ENCODE measurements around the gene LRP4. TPM values are rescaled to one million over a fixed set of nuclear protein-coding genes. Genes with fewer than 3 reads are reported as not detected.

LRP4 gene
- total and polyA plus RNA-seq, 10 donors: 0.88 to 30.7 (median 19.9) TPM

DNA sequence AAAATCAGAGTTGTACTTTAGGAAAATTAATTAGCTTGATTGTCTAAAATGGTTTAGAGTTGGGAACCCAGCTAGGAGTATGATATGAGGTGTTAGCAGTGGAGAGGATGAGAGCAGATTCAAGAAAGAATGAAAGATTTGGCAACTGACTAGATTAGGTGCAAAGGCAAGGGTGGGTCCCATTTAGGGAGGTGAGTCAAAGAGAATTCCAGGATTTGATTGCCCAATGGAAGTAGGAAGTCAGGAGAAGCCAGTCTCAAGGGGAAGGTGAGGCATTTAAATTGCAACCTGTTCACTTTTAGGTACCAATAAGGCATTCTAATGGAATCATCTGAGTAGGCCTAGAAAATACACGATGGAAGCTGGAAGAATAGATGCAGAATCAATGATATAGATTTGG is 68.7 kb downstream of the LRP4 start:
- Histone ChIP-seq H3K4me1 (peaks cover 8 to 20% (median 14%) of the 10 kb centered on the region in 6 donors), H3K36me3 (no peaks in the 10 kb centered on the region), H3K9me3 (no peaks in the 10 kb centered on the region), H3K27me3 (replicated peaks in 1 of 7) (no peaks in the 10 kb centered on the region), H3K4me3 (no peak overlapping the region), H3K27ac (no peak overlapping the region)
- DNase-seq: no peak
- TF ChIP-seq POLR2AphosphoS5 (IDR thresholded peaks at IDR 0.05) (no peak), POLR2A (IDR thresholded peaks at IDR 0.05) (no peak)
- TF ChIP-seq, protein P1, sequence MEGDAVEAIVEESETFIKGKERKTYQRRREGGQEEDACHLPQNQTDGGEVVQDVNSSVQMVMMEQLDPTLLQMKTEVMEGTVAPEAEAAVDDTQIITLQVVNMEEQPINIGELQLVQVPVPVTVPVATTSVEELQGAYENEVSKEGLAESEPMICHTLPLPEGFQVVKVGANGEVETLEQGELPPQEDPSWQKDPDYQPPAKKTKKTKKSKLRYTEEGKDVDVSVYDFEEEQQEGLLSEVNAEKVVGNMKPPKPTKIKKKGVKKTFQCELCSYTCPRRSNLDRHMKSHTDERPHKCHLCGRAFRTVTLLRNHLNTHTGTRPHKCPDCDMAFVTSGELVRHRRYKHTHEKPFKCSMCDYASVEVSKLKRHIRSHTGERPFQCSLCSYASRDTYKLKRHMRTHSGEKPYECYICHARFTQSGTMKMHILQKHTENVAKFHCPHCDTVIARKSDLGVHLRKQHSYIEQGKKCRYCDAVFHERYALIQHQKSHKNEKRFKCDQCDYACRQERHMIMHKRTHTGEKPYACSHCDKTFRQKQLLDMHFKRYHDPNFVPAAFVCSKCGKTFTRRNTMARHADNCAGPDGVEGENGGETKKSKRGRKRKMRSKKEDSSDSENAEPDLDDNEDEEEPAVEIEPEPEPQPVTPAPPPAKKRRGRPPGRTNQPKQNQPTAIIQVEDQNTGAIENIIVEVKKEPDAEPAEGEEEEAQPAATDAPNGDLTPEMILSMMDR (IDR thresholded peaks at IDR 0.05 in 8 of 11, conservative IDR thresholded peaks at IDR 0.05 in 3 of 11): no peak
- WGBS, 5 donors: 85 to 94% (median 91%) methylated on average over 1 of the region's 1 CpG
- intact Hi-C loops (cut with DNase I; ENCODE audit: low total_unique reads): no loop called here

DNA sequence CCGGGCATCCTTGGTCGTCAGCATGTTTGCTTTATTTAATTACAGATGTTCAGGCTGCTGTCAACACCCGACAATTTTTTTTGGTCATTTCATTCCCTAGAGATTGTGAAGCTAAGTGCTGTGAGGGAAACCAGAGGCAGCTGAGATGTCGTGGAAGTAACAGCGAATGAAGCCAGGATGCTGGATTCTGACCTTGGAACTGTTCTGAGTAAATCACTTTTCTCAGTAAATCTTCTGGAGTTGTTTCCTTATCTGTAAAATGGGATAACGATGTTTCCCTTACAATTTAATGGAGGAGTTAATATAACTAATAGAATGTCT is 71.9 kb downstream of the LRP4 start:
- H3K4me3 ChIP-seq: peak overlapping the region; percentile 80 to 98 (median 92)
- DNase-seq: no peak
- H3K36me3 ChIP-seq: peaks cover 0 to 8% (median 0%) of the 10 kb centered on the region in 6 donors
- intact Hi-C loops (cut with DNase I; ENCODE audit: low total_unique reads): no loop called here
- peak overlapping the region in 3 of 8 donors; percentile 87 to 89 (median 89) for H3K27ac ChIP-seq
- H3K9me3 ChIP-seq: no peaks in the 10 kb centered on the region
- H3K27me3 ChIP-seq (replicated peaks in 1 of 7): no peaks in the 10 kb centered on the region
- H3K4me1 ChIP-seq: peaks cover 12 to 49% (median 26%) of the 10 kb centered on the region in 6 donors
- WGBS, 5 donors: 12 to 13% (median 12%) methylated on average over 6 of the region's 6 CpGs
- TF ChIP-seq POLR2A (IDR thresholded peaks at IDR 0.05): no peak
- TF ChIP-seq, protein P1 (IDR thresholded peaks at IDR 0.05 in 8 of 11, conservative IDR thresholded peaks at IDR 0.05 in 3 of 11): peak in 1 of 11 experiments; percentile 3

DNA sequence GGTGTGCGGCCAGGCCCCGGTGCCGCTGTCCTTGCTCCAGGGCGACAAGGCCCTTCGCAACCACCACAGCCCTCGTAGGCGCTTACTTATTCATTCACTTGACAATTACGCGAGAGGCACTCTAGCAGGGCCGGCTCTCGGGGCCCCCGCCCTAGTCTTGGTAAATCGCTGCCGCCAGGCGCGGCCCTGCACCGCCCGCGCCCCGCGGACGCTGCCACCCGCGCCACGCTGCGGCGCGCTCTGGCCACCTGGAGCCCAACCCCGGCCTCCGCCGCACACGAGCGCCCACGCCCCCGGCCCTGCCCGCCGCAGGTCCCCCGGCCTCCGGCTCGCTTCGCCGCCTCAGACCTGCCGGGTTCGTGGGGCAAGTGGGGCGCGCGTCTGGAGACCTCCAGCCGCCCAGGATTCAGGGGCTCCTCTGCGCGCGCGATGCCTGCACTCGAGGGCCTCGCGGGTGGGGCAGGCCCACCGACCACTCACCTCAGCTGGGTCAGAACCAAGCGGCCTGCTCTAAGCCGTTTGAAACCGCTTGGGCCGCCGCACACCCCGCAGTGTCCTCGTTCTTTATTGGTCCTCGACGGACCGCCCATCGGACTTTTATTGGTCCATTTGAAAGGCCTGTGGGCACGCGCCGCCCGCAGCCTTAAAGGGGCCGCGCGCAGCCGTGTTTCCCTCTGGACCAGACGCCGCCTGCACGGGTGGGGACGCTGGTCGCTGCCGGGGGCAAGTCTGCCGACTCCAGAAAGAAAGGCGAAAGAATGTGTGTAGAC is 72.4 kb downstream of the LRP4 start, which contains the start of gene CKAP5:
Gene CKAP5 (minus strand): TSS at position 541 of the 770 bp plus-strand sequence. CDS start 25,049 bp downstream, outside the sequence.
- peak within 1 kb of the TSS; percentile 70 to 89 (median 86) for H3K27ac ChIP-seq
- peak; percentile 94 for DNase-seq
- no peaks in the 10 kb centered on the region for H3K9me3 ChIP-seq
- peaks cover 12 to 52% (median 26%) of the 10 kb centered on the region in 6 donors for H3K4me1 ChIP-seq
- peaks cover 0 to 12% (median 0%) of the 10 kb centered on the region in 6 donors for H3K36me3 ChIP-seq
- no peaks in the 10 kb centered on the region for H3K27me3 ChIP-seq (replicated peaks in 1 of 7)
- WGBS, 5 donors: 0 to 2% (median 1%) methylated on average over 8 to 83 of the region's 83 CpGs
- TF ChIP-seq POLR2AphosphoS5 (IDR thresholded peaks at IDR 0.05) (peak; percentile 89 to 90 (median 90)), POLR2A (IDR thresholded peaks at IDR 0.05) (no peak)
- TF ChIP-seq, protein P1 (IDR thresholded peaks at IDR 0.05 in 8 of 11, conservative IDR thresholded peaks at IDR 0.05 in 3 of 11): peak in 2 of 11 experiments; percentile 7 to 20
- peak within 1 kb of the TSS; percentile 80 to 98 (median 92) for H3K4me3 ChIP-seq
- intact Hi-C loops (cut with DNase I; ENCODE audit: low total_unique reads): no loop called here

DNA sequence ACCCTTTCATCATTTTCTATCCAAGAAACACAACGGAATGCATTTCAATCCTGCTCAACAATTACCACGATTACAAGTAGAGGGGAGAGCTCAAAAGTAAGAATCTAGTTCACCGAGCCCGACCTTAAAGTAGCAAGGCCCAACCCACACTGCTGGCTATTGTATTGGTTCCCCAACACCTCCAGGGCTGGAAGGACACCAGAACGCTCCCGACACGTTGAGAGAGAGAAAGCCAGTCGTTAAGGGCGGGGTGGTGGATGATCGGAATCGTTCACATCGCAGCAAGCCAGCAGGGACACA is 73.0 kb downstream of the LRP4 start:
- WGBS, 5 donors: 0 to 2% (median 1%) methylated on average over 9 to 12 of the region's 12 CpGs
- H3K27ac ChIP-seq: peak overlapping the region; percentile 70 to 89 (median 86)
- intact Hi-C loops (cut with DNase I; ENCODE audit: low total_unique reads): no loop called here

More for the DNA sequence above, 73.0 kb downstream of the LRP4 start:
- Histone ChIP-seq H3K9me3 (no peaks in the 10 kb centered on the region), H3K27me3 (replicated peaks in 1 of 7) (no peaks in the 10 kb centered on the region), H3K4me1 (peaks cover 12 to 52% (median 26%) of the 10 kb centered on the region in 6 donors), H3K36me3 (peaks cover 0 to 12% (median 0%) of the 10 kb centered on the region in 6 donors), H3K4me3 (peak overlapping the region; percentile 80 to 98 (median 92))
- no peak for DNase-seq
- TF ChIP-seq POLR2AphosphoS5 (IDR thresholded peaks at IDR 0.05) (no peak), POLR2A (IDR thresholded peaks at IDR 0.05) (no peak)
- TF ChIP-seq, protein P1 (IDR thresholded peaks at IDR 0.05 in 8 of 11, conservative IDR thresholded peaks at IDR 0.05 in 3 of 11): no peak

All from spleen (tissue), 11 donors.